ENCODE data around the gene LYRM2. TPM values are rescaled to one million over a fixed set of nuclear protein-coding genes. Genes with fewer than 3 reads are reported as not detected.

The LYRM2 gene
- total RNA-seq, 4 donors from 2014 or later, result 8.1 to 19.5 (median 14.4) TPM

DNA sequence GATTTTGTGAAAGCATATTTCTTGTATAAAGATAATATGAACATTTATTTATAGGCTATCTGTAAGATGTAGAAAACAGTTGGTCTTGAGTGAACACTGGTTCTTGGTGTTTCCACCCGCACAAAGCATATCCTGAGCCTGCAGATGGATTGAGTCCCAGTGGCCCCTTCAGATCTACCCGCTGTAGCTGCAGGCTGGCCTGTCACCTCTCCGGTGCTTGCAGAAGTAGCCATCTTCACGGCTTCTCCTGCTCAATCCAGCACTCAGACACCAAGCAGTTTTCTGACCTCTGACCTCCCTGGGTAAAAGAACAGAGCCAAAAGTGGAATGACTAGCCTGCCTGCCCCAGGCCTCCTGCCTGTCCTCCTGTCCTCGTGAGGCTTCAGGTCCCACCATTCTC lies 22.7 kb downstream of the LYRM2 start:
- no peaks in the 10 kb centered on the region for H3K9me3 ChIP-seq
- no peak overlapping the region for H3K4me3 ChIP-seq
- no peak for DNase-seq (ENCODE audit: low spot score in 2 of 2)
- WGBS, result 89% methylated on average over 5 of the region's 5 CpGs
- peaks cover 4% of the 10 kb centered on the region for H3K36me3 ChIP-seq
- H3K27me3 ChIP-seq, result no peaks in the 10 kb centered on the region
- no peak overlapping the region for H3K27ac ChIP-seq
- H3K4me1 ChIP-seq, result no peaks in the 10 kb centered on the region
- TF ChIP-seq, protein P1, sequence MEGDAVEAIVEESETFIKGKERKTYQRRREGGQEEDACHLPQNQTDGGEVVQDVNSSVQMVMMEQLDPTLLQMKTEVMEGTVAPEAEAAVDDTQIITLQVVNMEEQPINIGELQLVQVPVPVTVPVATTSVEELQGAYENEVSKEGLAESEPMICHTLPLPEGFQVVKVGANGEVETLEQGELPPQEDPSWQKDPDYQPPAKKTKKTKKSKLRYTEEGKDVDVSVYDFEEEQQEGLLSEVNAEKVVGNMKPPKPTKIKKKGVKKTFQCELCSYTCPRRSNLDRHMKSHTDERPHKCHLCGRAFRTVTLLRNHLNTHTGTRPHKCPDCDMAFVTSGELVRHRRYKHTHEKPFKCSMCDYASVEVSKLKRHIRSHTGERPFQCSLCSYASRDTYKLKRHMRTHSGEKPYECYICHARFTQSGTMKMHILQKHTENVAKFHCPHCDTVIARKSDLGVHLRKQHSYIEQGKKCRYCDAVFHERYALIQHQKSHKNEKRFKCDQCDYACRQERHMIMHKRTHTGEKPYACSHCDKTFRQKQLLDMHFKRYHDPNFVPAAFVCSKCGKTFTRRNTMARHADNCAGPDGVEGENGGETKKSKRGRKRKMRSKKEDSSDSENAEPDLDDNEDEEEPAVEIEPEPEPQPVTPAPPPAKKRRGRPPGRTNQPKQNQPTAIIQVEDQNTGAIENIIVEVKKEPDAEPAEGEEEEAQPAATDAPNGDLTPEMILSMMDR (IDR thresholded peaks at IDR 0.05), result no peak
- TF ChIP-seq POLR2AphosphoS5 (IDR thresholded peaks at IDR 0.05) (no peak), EP300 (IDR thresholded peaks at IDR 0.05) (no peak), POLR2A (IDR thresholded peaks at IDR 0.05) (no peak)

DNA sequence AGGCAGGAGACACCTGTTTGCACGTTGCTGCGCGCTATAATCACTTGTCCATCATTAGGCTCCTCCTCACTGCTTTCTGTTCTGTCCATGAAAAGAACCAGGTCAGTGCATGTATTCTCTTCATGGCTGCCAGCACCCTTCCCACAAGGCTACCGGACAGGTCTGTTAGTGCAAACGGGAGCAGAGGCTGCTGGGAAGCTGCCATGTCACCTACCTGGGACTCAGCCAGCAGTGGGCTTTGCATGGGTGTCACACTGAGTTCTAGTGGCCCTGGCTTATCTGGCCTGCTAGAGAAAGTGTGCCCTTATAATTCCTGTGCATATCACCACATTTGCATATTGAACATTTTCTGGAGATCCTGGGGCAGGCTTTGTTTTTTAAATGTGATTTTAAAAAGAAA lies 24.8 kb downstream of the LYRM2 start:
- no peak for DNase-seq (ENCODE audit: low spot score in 2 of 2)
- peaks cover 4% of the 10 kb centered on the region for H3K36me3 ChIP-seq
- no peaks in the 10 kb centered on the region for H3K4me1 ChIP-seq
- H3K4me3 ChIP-seq, result no peak overlapping the region
- TF ChIP-seq POLR2AphosphoS5 (IDR thresholded peaks at IDR 0.05) (no peak), POLR2A (IDR thresholded peaks at IDR 0.05) (no peak)
- whole genome bisulfite sequencing, result 77% methylated on average over 5 of the region's 5 CpGs
- no peaks in the 10 kb centered on the region for H3K9me3 ChIP-seq
- no peak overlapping the region for H3K27ac ChIP-seq
- no peaks in the 10 kb centered on the region for H3K27me3 ChIP-seq

DNA sequence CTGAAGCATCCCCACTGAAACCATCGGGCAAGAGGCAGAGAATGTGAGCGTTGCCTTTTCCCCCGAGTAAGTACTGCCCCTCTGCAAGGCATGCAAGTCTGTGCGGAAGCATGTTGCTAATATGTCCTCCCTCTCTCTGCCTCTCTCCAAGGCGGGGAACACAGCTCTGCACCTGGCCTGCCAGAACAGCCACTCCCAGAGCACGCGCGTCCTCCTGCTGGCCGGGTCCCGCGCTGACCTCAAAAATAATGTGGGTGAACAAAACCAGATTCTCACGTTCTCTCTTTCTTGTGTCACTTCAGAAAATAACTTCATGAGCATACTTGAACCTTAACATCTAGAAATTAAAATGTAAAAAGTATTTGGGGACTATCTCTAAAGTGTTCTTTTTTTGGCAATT lies 26.4 kb downstream of the LYRM2 start:
- Histone ChIP-seq H3K4me1 (no peaks in the 10 kb centered on the region), H3K9me3 (no peaks in the 10 kb centered on the region), H3K27ac (no peak overlapping the region), H3K36me3 (peaks cover 4% of the 10 kb centered on the region), H3K27me3 (no peaks in the 10 kb centered on the region), H3K4me3 (no peak overlapping the region)
- WGBS, result 45% methylated on average over 12 of the region's 12 CpGs
- no peak for TF ChIP-seq POLR2AphosphoS5 (IDR thresholded peaks at IDR 0.05)
- TF ChIP-seq, protein P1 (IDR thresholded peaks at IDR 0.05), result peak in 1 of 2 donors; percentile 6
- no peak for TF ChIP-seq EP300 (IDR thresholded peaks at IDR 0.05)
- DNase-seq (ENCODE audit: low spot score in 2 of 2), result no peak

DNA sequence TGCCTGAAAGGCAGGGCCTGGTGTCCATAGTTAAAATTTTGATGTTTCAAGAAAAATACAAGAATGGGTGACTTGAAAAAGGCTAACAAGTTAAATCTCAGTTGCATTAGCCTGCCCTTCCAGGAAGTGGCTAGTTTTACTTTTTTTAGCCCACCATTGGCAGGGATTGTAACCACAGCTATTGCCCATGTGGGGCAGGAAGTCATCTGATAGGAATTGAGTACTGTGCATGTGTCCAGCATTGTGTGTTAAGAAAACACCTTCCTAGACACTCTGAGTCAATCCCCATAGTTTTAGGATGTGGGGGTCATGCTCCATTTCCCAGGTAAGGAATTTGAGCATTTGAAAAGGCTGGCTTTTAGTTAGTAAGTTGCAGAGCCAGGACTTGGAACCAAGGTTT lies 26.9 kb downstream of the LYRM2 start:
- TF ChIP-seq POLR2AphosphoS5 (IDR thresholded peaks at IDR 0.05), result no peak
- TF ChIP-seq POLR2A (IDR thresholded peaks at IDR 0.05), result no peak
- TF ChIP-seq, protein P1 (IDR thresholded peaks at IDR 0.05), result no peak
- TF ChIP-seq EP300 (IDR thresholded peaks at IDR 0.05), result no peak
- no peak overlapping the region for H3K4me3 ChIP-seq
- H3K27me3 ChIP-seq, result no peaks in the 10 kb centered on the region
- H3K27ac ChIP-seq, result no peak overlapping the region
- H3K4me1 ChIP-seq, result no peaks in the 10 kb centered on the region
- H3K36me3 ChIP-seq, result peaks cover 4% of the 10 kb centered on the region
- no peak for DNase-seq (ENCODE audit: low spot score in 2 of 2)
- no peaks in the 10 kb centered on the region for H3K9me3 ChIP-seq

DNA sequence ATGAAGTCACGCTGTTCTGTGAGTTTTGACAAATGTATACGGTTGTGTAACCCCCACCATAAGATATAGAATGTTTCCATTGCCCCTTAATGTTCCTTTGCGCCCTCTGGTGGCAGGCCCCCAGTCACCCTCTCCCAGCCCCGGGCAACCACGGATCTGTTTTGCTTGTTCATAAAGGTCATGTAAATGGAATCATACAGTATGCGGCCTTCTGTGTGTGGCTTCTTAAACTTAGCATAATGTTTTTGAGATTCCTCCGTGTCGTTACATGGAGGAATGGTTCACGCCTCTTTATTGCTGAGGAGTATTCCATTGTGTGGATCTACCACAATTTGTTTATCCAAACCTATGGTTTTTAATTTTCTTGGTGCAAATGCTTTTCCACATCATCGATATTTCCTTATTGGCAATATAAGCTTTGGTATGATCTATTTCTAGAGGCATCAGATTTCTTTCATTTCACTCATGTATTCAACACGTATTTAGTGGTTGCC lies 28.4 kb downstream of the LYRM2 start:
- Histone ChIP-seq H3K36me3 (no peaks in the 10 kb centered on the region), H3K4me3 (no peak overlapping the region), H3K27me3 (no peaks in the 10 kb centered on the region), H3K4me1 (no peaks in the 10 kb centered on the region), H3K27ac (no peak overlapping the region), H3K9me3 (no peaks in the 10 kb centered on the region)
- 67% methylated on average over 11 of the region's 11 CpGs for WGBS
- TF ChIP-seq, protein P1 (IDR thresholded peaks at IDR 0.05), result peak; percentile 46 to 57
- no peak for TF ChIP-seq EP300 (IDR thresholded peaks at IDR 0.05)
- no peak for TF ChIP-seq POLR2AphosphoS5 (IDR thresholded peaks at IDR 0.05)
- DNase-seq (ENCODE audit: low spot score in 2 of 2), result peak in 1 of 2 donors; percentile 73

DNA sequence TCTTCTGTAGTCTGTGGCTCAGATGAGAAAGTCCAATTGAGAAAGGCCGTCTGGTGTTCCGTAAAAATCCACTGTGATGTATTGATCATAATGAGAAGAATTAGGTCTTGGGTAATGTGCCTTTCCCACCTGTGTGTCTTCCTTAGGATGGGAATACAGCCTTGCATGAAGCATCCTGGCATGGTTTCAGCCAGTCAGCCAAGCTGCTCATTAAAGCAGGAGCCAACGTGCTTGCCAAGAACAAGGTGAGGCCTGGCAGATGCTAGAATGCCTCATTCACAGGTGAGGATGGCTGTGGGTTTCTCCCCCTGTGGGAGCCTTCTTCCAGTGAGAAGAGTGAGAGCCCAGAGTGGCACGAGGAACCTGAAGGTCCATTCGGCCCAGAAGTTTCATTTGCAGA lies 32.7 kb downstream of the LYRM2 start:
- TF ChIP-seq POLR2AphosphoS5 (IDR thresholded peaks at IDR 0.05), result no peak
- TF ChIP-seq, protein P1 (IDR thresholded peaks at IDR 0.05), result no peak
- TF ChIP-seq EP300 (IDR thresholded peaks at IDR 0.05), result no peak
- TF ChIP-seq POLR2A (IDR thresholded peaks at IDR 0.05), result no peak
- 70% methylated on average over 4 of the region's 5 CpGs for WGBS
- H3K9me3 ChIP-seq, result no peaks in the 10 kb centered on the region
- no peak for DNase-seq (ENCODE audit: low spot score in 2 of 2)
- no peak overlapping the region for H3K4me3 ChIP-seq
- no peak overlapping the region for H3K27ac ChIP-seq
- H3K36me3 ChIP-seq, result no peaks in the 10 kb centered on the region
- H3K27me3 ChIP-seq, result no peaks in the 10 kb centered on the region
- no peaks in the 10 kb centered on the region for H3K4me1 ChIP-seq

Data from suprapubic skin (tissue), 4 donors.